Ascending aorta (tissue), 2 donors: ENCODE data around the gene KRT75. TPM values are rescaled to one million over a fixed set of nuclear protein-coding genes. Genes with fewer than 3 reads are reported as not detected.
"Not testable (repeated sequence)": the region's sequence is repeated elsewhere in the genome, so short reads cannot be mapped to it uniquely, and the experiment has no call there.

Experiments used
- DNase-seq, 2 donors: peaks; one replicate each; pipeline ENCODE4 v3.0.0-alpha.2; 2019; ENCODE audit warnings: low spot score in 2 of 2
- H3K27ac ChIP-seq, 2 donors: fragments of 200-600 bp; sonication (generic); one replicate each; pipeline ENCODE4 v1.5.1; 2016 to 2017; ENCODE audit warnings: mild to moderate bottlenecking in 1 of 2
- H3K27me3 ChIP-seq: fragments of 200-600 bp; sonication (generic); one replicate; pipeline ENCODE4 v1.5.1; 2017
- H3K36me3 ChIP-seq, 2 donors: fragments of 200-600 bp; sonication (generic); one replicate each; pipeline ENCODE4 v1.5.1; 2016
- H3K4me1 ChIP-seq, 2 donors: fragments of 200-600 bp; sonication (generic); one replicate each; pipeline ENCODE4 v1.5.1; 2016 to 2017; ENCODE audit warnings: mild to moderate bottlenecking in 1 of 2
- H3K4me3 ChIP-seq, 2 donors: fragments of 200-600 bp; sonication (generic); one replicate each; pipeline ENCODE4 v1.5.1; 2016 to 2017; ENCODE audit warnings: mild to moderate bottlenecking in 1 of 2
- H3K9me3 ChIP-seq, 2 donors: fragments of 200-600 bp; sonication (generic); one replicate each; pipeline ENCODE4 v1.5.1; 2016
- intact Hi-C: fragments of 100-400 bp; cut with DNase I; formaldehyde crosslinking; loops from one replicate; pipeline ENCODE4 v1.15.1; 2023
- total RNA-seq: library from RNA; depleted of rRNA; stranded (reverse); fragments of >200 nt; gene quantifications from one replicate; pipeline ENCODE4 v1.1.0, GENCODE V29; 2016
- TF ChIP-seq, protein P1 (sequence below), 3 experiments: fragments of 200-600 bp in 2 of 3; fragments of 450-650 bp in 1 of 3; sonication (generic) in 2 of 3; IDR thresholded peaks; one replicate each; pipeline ENCODE4 v1.5.1; 2016 to 2019; ENCODE audit warnings: antibody characterized with exemption in 3 of 3, mild to moderate bottlenecking in 1 of 3, moderate library complexity in 1 of 3

KRT75 gene
- total RNA-seq, 1 donor from 2014 or later, result not detected

DNA sequence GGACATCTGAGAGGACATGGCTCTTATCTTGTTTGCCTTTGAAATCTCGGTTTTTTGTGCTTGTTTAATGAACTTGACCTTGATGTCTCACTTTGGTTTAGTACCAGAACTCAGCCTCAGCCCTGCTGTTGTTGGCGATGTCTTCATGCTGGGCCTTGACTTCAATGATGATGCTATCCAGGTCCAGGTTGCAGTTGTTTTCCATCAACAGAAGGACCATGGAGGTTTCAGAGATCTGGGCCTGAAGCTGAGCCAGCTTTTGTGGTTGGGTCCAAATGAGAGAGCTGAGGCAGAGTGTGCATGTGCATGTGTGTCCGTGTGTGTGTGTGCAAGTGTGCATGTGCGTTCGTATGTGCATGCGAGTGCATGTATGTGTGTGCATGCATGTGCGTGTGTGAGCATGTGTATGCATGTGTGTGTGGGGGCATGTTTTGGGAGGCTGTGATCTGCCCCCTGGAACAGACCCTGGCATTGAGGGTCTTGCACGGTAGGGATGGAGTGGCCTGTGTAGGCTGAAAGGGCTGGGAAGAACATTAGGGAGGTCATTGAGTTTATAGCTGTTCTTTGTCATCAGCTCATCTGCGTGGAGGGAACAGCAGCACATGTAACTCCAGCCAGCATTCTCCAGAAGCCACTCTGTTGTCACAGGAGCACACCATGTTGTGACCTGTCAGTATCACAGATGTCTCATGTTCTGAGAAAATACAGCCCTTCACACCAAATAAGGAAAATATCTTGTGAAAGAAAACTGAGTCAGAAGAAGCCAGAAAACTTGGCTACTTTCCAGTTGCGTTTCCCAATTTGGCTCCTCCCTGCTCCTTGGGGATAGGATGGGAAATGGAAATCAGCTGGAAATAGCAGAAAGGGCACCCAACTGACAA lies 18.1 kb downstream of the KRT75 start:
- TF ChIP-seq, protein P1, sequence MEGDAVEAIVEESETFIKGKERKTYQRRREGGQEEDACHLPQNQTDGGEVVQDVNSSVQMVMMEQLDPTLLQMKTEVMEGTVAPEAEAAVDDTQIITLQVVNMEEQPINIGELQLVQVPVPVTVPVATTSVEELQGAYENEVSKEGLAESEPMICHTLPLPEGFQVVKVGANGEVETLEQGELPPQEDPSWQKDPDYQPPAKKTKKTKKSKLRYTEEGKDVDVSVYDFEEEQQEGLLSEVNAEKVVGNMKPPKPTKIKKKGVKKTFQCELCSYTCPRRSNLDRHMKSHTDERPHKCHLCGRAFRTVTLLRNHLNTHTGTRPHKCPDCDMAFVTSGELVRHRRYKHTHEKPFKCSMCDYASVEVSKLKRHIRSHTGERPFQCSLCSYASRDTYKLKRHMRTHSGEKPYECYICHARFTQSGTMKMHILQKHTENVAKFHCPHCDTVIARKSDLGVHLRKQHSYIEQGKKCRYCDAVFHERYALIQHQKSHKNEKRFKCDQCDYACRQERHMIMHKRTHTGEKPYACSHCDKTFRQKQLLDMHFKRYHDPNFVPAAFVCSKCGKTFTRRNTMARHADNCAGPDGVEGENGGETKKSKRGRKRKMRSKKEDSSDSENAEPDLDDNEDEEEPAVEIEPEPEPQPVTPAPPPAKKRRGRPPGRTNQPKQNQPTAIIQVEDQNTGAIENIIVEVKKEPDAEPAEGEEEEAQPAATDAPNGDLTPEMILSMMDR (IDR thresholded peaks at IDR 0.05), result no peak
- Histone ChIP-seq H3K27ac (no peak overlapping the region), H3K4me1 (no peaks in the 10 kb centered on the region), H3K36me3 (no peaks in the 10 kb centered on the region), H3K4me3 (no peak overlapping the region), H3K9me3 (no peaks in the 10 kb centered on the region), H3K27me3 (no peaks in the 10 kb centered on the region)
- intact Hi-C loops, result no loop called here
- DNase-seq, result peak in 1 of 2 donors; percentile 68

DNA sequence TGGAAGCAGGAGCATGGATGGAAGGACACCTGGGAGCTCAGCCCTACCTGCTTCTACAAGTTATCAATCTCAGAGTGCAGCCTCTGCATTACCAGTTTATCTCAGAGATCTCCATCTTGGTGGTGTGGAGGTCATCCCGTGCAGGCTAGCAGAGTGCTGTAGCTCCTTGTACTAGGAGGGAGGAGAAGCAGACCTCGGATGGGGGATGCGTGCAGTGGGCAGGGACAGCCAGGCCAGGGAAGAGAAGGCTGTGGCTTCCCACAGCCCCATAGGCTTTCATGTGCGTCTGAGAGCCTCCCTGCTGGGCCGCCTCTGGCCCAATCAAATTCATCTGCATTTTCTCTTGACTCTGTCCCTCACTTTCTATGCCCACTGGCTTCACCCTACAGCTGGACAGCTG lies 19.2 kb downstream of the KRT75 start:
- Histone ChIP-seq H3K36me3 (no peaks in the 10 kb centered on the region), H3K9me3 (no peaks in the 10 kb centered on the region), H3K4me1 (no peaks in the 10 kb centered on the region), H3K4me3 (no peak overlapping the region), H3K27me3 (no peaks in the 10 kb centered on the region), H3K27ac (no peak overlapping the region)
- intact Hi-C loops, result no loop called here
- TF ChIP-seq, protein P1 (IDR thresholded peaks at IDR 0.05), result no peak
- no peak for DNase-seq

DNA sequence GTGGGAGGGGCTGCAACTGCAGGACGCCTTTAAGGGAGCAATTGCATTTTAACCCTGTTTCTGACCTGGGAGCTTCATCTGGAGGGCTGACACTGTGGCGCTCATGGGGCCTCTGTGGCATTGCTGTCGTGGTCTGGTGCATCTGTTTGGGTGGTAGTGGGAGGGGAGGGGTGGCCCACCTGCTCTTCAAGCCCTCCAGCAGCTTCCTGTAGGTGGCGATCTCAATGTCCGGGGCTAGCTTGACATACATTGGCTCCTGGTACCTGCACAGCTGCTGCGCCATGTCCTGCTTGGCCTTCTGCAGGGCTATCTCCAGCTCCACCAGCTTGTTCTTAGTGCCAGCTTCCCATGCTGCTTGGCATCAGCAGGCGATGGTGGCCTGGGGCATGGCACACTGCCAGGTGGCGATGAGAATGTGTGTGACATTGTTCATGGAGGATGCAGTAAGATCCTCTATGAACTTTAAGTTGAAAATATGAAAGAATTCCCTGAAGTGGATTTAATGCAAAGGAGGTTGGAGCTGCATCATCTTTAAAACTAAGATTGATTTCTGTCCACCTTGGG lies 20.3 kb downstream of the KRT75 start:
- TF ChIP-seq, protein P1 (IDR thresholded peaks at IDR 0.05), result no peak
- Histone ChIP-seq H3K4me3 (no peak overlapping the region), H3K27ac (no peak overlapping the region), H3K4me1 (no peaks in the 10 kb centered on the region), H3K36me3 (no peaks in the 10 kb centered on the region), H3K27me3 (no peaks in the 10 kb centered on the region), H3K9me3 (no peaks in the 10 kb centered on the region)
- no peak for DNase-seq
- intact Hi-C loops, result no loop called here

DNA sequence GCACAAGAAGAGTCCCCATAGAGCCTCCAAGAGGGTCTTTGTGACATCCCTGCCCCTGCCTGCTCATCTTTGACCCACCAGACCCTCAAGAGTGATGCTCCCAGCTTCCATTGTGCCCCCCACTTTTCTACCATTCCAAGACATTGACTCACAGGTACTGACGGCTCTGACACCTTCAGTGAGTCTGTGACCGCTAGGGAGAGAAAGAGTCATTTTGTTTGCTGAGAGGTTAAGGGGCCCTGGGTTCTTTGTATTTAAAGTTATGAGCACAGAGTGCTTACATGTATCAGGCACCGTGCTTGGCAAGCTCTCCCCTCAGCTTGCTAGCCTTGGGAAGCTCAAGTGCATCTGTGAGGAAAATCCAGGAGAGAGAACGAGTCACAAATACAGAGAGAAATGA lies 21.0 kb downstream of the KRT75 start:
- no peak overlapping the region for H3K27ac ChIP-seq
- H3K36me3 ChIP-seq, result no peaks in the 10 kb centered on the region
- intact Hi-C loops, result no loop called here
- H3K4me3 ChIP-seq, result no peak overlapping the region
- H3K4me1 ChIP-seq, result no peaks in the 10 kb centered on the region
- no peaks in the 10 kb centered on the region for H3K9me3 ChIP-seq
- TF ChIP-seq, protein P1 (IDR thresholded peaks at IDR 0.05), result no peak
- no peaks in the 10 kb centered on the region for H3K27me3 ChIP-seq
- no peak for DNase-seq

DNA sequence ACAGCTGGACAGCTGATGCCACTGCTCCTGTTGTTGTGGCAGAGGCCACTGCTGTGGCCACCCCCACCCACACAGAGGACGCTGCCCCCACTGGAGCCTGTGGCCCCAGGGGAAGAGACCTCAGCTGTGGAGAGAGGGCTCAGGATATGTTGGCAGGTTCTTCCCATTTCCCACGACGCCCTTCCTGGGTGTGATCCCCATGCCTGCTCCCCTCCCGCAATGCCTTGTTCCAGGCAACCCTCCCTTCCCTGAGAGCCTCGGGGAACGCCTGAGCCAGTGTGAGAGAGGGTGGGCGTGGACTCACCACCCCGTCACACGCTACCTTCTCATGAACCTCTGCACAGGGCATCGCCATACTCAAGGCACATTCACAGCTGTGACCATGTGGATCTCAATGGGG lies 22.4 kb downstream of the KRT75 start:
- no peak for DNase-seq
- H3K4me1 ChIP-seq, result no peaks in the 10 kb centered on the region
- no peaks in the 10 kb centered on the region for H3K27me3 ChIP-seq
- no peaks in the 10 kb centered on the region for H3K9me3 ChIP-seq
- no peak overlapping the region for H3K27ac ChIP-seq
- TF ChIP-seq, protein P1 (IDR thresholded peaks at IDR 0.05), result no peak
- no peaks in the 10 kb centered on the region for H3K36me3 ChIP-seq
- intact Hi-C loops, result no loop called here
- H3K4me3 ChIP-seq, result no peak overlapping the region

DNA sequence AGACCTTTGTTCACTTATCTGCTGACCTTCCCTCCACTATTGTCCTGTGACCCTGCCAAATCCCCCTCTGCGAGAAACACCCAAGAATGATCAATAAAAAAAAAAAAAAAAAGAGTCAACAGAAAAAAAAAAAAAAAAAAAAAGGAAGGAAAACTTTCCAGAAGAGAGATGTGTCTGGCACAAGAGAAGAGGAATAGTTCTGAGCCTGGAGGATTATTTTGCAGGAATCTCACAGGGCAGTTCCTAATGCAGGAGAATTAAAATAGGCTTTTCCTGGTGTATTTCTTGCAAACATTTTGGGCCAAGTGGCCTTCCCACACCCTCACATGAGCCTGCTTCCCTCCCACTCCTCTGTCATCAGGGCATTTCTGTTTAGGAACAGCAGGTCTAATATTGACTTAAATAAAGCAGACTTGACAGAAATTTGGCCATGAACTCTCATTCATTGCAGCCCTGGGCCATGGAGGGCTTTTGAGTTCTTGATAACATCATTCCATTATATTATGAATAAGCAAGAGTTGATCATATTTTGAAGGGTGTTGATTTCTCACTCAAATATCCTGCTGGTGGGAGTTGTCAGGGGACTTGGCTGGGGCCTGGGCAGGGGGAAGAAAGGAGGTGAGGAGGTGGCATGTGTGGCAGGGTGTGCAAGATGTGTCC lies 23.5 kb downstream of the KRT75 start:
- H3K27me3 ChIP-seq, intact Hi-C loops, H3K4me1 ChIP-seq, H3K36me3 ChIP-seq, H3K9me3 ChIP-seq, H3K4me3 ChIP-seq, DNase-seq, H3K27ac ChIP-seq: not testable (repeated sequence)
